ENCODE results near the gene CCNYL1.
"Not testable (repeated sequence)": the region's sequence is repeated elsewhere in the genome, so short reads cannot be mapped to it uniquely, and the experiment has no call there.

CCNYL1 gene

DNA sequence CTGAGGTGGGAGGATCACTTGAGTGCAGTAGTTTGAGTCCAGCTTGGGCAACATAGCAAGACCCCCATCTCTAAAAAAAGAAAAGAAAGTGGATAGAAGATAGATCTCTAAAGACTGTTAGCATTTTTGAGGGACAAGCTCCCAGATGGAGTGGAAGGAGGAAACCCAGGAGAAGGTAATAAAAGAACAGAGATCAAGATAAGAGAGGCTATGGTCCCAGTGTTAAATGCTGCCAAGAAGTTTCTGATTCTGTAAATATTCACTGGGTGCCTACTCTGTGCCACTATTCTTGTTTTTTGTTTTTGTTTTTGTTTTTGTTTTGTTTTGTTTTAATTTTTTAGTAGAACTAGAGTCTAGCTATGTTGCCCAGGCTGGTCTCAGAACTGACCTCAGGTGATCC lies 32.1 kb downstream of the CCNYL1 start:
- no peak for DNase-seq

- no peak for DNase-seq
Observed at GRCh38 chr2:207744050-207744449, 32.6 kb downstream of the CCNYL1 start.

GRCh38 chr2:207744451-207744850 lies 33.0 kb downstream of the CCNYL1 start:
- DNase-seq = no peak

DNA sequence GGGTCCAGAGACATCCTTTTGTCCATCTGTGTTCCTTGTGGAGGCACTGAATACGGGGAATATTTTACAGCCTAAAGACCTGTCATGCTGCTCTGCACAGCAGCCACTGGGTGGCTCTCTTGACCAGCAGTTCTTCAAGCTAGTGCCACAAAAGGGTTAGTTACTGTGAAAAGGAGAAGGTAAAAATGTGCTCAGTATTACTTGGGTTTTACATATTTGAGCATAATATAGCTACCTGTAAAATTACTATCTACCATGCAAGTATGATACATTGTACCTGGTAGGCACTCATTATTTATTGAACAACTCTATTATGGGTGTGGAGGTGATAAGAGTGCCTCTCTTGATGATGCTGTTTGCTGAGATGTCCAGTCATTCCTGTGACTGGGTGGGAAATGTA lies 34.7 kb downstream of the CCNYL1 start:
- DNase-seq = peak; percentile 31 to 32

DNA sequence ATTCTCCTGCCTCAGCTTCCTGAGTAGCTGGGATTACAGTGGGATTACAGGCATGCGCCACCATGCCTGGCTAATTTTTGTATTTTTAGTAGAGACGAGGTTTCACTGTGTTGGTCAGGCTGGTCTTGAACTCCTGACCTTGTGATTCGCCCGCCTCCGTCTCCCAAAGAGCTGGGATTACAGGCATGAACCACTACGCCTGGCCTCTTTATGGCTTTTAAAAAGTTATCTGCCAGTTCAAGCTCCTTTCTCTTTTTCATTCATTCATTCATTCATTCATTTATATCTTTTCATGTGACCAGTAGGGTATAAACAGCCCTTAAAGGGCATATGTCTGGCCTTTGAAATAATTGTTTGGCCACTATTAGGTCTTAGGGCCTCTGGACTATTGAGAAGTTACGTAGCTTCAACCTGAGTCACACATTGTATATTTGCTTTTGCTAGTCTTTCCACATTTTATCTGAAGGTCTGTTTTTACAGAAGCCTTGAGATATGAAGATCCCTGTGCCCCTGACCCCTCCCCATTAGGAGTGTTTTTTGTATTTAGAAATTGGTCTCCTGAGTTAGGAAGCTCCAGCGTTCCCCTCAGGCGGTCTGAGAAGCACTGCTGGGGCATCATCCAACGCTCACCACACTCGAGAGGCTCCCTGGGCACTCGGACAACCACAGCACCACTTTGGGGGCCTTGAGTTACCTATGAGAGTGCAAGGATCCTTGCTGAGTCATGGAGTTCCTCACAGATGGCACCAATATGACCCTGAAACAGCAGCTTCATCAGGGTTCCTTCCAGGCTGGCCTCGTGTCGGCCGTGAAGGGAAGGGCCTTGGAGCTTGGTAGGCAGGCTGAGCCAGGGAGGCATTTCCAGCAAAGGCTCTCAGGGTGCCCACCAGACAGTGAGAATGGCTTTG lies 36.5 kb downstream of the CCNYL1 start:
- DNase-seq = no peak

- DNase-seq = no peak
Observed at GRCh38 chr2:207748993-207749392, 37.6 kb downstream of the CCNYL1 start.

DNA sequence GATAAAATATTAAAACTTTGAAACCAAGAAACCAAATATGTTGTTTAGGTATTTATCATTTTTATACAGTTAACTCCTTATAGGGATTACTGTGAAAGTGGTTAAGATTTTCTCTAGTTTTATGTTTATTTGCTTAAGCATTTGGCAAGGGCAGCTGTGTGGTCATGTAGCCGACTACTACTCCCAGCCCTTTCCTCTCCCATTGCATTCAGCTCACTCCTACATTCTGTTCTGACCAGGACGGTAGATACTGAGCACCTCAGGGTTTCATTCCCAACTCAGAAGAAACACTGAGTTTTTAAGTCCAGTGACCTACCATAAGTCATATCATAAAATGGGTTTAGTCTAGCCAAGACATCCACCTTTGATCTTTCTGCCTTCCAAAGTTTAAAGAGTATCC lies 38.4 kb downstream of the CCNYL1 start:
- DNase-seq = no peak

- DNase-seq = no peak
Observed at GRCh38 chr2:207750345-207750744, 38.9 kb downstream of the CCNYL1 start.

DNA sequence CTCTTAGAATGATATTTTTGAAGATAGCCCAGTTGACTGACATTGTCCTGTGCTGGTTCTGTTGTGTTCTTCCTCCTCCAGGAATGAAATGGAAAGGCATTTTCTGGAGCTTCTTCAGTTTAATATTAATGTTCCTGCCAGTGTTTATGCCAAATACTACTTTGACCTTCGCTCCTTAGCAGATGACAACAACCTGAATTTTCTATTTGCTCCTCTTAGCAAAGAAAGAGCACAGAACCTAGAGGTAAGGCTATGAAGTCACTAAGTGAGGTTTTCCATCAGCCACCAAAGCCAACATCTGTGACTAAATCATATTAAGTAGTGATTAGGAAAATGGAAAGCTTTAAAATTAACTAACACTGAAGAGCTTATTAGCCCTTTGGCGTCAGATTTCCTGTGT lies 39.4 kb downstream of the CCNYL1 start:
- DNase-seq = no peak

DNA sequence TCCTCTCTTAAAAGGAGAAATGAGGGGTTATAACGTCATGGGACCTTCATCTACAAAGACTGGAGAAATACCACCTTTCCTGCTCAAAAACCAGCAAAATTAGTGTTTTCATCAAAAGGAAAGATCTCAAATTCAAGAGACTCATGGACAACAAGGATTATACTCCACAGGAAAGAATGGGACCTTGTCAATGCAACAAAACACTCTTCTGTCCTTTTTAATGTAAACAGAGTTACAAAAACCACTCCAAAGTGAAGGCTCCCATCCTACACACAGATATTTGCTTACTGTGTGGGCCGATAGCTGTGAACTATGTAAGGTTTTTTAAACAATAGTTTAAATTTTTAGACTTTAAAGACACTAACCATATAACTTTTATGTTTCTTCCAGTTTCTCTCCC lies 42.2 kb downstream of the CCNYL1 start:
- not testable (repeated sequence) for DNase-seq

GRCh38 chr2:207754498-207755383 lies 43.3 kb downstream of the CCNYL1 start:
- no peak for DNase-seq

DNA sequence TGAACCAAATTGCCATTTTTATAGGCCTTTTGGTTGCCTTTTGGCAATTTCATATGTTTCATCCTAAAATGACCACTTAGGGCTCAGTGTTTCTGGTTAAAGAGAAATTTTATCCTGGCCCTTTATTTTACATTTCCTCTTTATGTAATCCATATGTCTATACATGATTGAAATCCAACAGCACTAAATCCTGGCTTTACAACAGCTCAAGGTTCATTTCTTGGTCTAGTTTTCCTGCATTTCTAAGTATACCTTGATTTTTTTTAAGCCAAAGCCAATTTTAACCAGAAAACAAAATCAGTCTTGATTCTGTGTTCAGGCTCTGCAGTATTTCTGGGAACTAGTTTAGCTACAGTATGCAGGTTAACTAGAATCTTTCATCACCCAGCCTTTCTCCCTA lies 46.6 kb downstream of the CCNYL1 start:
- no peak for DNase-seq

DNA sequence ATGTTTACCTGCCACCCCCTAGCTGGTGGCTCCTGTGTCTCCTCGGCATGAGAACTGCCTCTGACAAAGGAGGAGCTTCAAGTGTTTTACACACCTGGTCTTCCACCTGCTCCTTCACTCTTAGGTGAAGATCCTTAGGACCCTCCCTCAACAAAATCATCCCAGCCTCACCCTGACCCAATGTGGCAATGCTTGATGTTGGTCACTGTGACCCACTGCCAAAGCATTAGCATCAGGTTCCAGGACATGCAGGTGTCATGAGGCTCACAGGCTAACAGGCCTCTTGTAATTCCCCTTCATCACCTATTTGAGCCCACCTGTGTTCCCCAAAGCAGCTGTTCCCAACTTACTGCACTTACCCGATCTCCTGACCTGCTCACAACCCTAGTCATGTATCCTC lies 48.5 kb downstream of the CCNYL1 start:
- no peak for DNase-seq

- no peak for DNase-seq
Observed at GRCh38 chr2:207760453-207760852, 49.0 kb downstream of the CCNYL1 start.

DNA sequence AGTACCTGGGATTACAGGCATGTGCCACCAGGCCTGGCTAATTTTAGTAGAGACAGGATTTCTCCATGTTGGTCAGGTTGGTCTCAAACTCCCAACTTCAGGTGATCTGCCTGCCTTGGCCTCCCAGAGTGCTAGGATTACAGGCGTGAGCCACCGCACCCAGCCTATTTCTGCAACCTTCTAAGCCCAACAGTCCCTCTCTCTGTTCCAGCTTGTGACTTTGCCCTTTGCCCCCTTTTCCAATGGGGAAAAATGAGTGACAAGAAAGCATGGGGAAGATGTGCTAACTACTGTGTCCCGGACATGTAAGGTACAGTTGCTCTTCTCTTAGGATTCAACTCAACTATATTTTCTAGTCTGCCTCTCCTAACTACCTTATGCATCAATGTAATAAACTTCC lies 50.0 kb downstream of the CCNYL1 start:
- DNase-seq = not testable (repeated sequence)

DNA sequence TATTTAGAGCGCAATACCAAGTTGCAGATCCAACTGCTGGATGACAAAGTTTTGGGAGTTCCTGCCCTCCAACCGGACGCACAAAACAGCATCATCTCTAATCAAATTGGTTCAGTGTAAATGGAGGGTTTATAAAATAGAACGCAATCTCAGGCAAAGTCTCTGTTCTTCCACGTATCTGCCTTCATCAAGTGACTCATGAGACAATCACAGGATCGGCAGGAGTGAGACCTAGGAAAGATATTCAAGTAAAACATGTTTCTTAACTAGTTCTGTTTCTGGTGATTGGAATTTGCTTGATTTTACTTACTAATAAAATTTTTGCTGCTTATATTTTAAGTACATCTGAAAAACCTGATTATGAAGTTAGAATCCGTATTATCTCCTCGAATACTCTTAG lies 50.7 kb downstream of the CCNYL1 start:
- no peak for DNase-seq

GRCh38 chr2:207763303-207763917 lies 52.0 kb downstream of the CCNYL1 start:
- DNase-seq = no peak

DNA sequence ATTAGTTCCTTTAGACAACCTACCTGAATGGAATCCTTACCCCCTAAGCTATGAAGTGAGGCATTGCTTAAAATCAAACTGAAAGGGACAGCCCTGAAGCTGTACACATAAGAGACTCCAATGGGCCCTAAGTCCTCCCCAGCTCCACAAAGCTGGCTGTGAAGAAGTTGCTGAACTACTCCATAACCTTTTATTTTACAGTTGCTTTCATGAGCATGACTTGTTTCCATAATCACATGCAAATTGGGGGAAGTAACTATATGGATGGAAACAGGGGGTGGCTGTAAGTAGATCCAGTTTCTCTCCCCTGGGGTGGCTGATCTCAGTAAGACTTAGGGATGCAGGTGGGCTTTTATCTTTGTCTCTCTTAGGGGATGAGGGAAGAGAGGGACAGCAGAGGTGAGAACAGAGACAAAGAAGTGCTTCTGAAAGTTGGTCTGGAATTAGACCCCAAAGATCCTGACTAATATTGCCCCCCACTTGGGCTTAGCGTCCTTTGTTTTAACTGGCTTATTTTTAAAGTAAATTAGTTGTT lies 52.7 kb downstream of the CCNYL1 start:
- DNase-seq = no peak

- DNase-seq = no peak
Observed at GRCh38 chr2:207765547-207765946, 54.1 kb downstream of the CCNYL1 start.

DNA sequence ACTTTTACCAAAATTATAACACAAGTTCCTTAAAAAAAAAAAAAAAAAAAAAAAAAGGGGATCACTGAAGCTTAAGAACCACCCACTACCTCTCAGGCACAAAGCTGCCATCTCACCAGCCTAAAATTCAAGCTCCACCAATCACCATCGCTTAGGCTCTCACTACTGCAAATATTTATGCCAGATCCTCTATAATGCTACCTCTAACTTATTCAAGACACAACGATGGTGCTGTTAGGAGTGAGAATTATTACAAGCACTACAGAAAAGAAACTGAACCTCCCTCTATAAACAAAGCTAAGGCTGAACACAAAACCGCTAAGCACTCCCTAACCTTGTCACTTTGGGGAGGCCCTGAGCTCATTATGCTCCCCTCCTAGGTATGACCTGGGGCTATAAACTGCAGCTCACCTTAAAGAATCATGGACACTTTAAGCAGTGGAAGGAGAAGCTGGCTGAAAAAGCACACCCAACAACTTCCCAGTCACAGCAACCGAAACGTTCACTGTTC lies 54.7 kb downstream of the CCNYL1 start:
- no peak for DNase-seq

DNA sequence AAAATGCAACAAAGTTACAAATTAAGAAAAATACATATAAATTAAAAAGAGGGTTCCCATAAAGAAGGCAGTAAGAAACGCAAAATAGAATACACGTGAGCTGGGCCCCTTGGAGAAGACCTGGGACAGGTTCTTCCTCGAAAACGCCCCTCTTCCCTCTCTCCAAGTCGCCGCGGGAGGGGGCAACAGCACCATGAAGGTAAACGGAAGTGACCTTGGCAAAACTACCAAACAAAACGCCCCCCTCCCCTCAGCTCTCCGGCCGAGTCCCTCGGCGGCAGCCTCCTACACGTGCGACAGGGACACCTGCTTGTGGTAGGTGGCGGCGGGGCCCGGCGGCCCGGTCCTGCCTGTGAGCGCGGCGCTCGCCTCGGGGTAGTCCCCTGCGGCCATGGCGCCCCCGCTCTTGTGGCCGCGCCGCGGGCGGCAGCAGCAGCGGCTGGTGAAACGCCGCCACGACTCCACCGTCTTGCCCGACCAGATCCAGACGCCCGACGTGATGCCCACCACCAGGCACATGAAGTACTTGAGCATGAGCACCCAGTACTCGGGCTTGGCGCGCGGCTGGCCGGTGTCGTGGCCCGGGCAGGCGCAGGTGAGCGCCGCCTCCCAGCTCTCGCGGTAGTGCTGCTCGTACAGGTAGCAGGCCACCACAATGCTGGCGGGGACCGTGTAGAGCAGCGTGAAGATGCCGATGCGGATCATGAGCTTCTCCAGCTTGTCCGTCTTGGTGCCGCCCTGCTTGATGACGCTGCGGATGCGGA lies 55.4 kb downstream of the CCNYL1 start:
- DNase-seq = no peak
